ENCODE data around the gene DKC1.

DNA sequence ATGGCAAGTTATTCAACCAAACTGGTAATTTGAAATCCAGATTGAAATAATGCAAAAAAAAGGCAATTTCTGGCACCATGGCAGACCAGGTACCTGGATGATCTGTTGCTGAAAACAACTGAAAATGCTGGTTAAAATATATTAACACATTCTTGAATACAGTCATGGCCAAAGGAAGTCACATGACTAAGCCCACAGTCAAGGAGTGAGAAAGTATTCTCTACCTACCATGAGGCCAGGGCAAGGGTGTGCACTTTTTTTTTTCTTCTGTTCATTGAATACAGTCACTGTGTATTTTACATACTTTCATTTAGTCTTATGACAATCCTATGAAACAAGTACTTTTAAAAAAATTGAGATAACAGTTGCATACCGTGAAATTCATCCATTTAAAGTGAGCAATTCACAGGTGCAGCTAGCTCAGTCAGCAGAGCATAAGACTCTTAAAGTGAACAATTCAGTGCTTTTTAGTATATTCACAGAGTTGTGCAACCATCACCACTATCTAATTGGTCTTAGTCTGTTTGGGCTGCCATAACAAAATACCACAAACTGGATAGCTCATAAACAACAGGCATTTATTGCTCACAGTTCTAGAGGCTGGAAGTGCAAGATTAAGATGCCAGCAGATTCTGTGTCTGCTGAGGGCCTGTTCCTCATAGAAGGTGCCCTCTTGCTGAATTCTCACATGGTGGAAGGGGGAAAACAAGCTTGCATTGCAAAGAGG, 47.4 kb downstream of the DKC1 start:
- TF ChIP-seq, protein P1, sequence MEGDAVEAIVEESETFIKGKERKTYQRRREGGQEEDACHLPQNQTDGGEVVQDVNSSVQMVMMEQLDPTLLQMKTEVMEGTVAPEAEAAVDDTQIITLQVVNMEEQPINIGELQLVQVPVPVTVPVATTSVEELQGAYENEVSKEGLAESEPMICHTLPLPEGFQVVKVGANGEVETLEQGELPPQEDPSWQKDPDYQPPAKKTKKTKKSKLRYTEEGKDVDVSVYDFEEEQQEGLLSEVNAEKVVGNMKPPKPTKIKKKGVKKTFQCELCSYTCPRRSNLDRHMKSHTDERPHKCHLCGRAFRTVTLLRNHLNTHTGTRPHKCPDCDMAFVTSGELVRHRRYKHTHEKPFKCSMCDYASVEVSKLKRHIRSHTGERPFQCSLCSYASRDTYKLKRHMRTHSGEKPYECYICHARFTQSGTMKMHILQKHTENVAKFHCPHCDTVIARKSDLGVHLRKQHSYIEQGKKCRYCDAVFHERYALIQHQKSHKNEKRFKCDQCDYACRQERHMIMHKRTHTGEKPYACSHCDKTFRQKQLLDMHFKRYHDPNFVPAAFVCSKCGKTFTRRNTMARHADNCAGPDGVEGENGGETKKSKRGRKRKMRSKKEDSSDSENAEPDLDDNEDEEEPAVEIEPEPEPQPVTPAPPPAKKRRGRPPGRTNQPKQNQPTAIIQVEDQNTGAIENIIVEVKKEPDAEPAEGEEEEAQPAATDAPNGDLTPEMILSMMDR (IDR thresholded peaks at IDR 0.05): no peak
- no peak for TF ChIP-seq POLR2A (IDR thresholded peaks at IDR 0.05)
